ENCODE results near the gene RRN3.
"Not testable (repeated sequence)": the region's sequence is repeated elsewhere in the genome, so short reads cannot be mapped to it uniquely, and the experiment has no call there.

DNA sequence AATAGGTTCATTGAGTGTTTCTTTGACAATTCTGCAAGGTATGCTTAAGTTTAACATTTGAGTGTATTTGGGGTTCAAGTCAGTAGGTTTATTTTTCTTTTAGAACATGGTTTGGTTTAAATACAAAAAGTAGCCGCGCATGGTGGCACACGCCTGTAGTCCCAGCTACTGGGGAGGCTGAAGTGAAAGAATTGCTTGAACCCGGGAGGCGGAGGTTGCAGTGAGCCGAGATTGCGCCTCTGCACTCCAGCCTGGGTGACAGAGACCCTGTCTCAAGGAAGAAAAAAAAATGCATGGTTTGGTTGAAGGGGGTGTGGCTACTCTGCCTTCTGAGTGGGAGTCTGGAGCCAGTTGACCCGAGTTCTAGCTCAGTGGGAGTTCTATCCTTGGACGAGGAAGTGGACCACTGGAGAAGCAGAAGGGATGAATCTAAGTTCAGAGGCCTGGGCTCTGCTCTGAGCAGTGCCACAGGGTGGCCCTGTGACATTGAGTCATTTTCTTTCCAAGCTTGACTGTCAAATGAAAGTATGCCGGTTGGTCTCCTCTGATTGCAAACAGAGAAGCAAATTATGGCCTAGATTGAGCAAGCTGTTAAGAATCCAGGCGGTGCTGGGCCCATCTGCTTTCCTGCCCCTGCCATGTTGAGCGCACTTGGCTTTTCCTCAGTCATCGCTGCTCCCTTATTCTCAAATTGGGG is 70.5 kb downstream of the RRN3 start:
- TF ChIP-seq, protein P1, sequence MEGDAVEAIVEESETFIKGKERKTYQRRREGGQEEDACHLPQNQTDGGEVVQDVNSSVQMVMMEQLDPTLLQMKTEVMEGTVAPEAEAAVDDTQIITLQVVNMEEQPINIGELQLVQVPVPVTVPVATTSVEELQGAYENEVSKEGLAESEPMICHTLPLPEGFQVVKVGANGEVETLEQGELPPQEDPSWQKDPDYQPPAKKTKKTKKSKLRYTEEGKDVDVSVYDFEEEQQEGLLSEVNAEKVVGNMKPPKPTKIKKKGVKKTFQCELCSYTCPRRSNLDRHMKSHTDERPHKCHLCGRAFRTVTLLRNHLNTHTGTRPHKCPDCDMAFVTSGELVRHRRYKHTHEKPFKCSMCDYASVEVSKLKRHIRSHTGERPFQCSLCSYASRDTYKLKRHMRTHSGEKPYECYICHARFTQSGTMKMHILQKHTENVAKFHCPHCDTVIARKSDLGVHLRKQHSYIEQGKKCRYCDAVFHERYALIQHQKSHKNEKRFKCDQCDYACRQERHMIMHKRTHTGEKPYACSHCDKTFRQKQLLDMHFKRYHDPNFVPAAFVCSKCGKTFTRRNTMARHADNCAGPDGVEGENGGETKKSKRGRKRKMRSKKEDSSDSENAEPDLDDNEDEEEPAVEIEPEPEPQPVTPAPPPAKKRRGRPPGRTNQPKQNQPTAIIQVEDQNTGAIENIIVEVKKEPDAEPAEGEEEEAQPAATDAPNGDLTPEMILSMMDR (IDR thresholded peaks at IDR 0.05): not testable (repeated sequence)
- TF ChIP-seq POLR2A (IDR thresholded peaks at IDR 0.05): not testable (repeated sequence)

All from Peyer's patch (tissue), 4 donors.